Dedifferentiated amniotic fluid mesenchymal stem cell (primary cell): ENCODE results near the gene USP15.
"Not testable (repeated sequence)": the region's sequence is repeated elsewhere in the genome, so short reads cannot be mapped to it uniquely, and the experiment has no call there.

Experiments used
- DNase-seq: peaks from one replicate; pipeline ENCODE4 v3.0.0-alpha.2; 2016; ENCODE audit errors: extremely low spot score

Gene USP15

DNA sequence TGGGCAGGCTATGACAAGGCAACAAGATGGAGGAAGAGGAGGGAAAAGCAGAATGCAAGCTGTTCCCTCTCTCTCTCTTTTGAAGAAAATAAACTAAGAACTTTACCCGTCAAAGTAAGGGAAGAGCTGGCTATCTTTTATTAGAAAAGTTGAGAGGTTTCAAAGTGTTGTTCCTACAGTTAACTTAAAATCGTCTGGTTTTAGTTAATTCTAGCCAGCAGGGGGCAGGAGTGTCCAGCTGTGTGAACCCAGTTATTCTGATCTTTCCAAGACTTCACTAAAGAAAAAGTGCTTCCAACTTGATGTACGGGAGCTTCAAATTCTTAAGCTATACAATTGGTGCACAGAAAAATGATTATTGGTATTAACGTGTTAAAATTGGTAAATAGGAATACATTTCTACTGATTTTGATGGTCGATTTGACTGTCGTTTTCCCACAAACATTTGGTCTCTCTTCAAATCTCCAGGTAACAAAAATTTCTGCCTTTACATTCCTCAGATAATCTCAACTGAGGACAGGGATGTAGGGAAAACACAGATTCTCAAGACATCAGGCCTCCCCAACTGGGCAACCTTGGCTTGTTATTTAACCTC lies 178.0 kb downstream of the USP15 start:
- peak; percentile 75 for DNase-seq

DNA sequence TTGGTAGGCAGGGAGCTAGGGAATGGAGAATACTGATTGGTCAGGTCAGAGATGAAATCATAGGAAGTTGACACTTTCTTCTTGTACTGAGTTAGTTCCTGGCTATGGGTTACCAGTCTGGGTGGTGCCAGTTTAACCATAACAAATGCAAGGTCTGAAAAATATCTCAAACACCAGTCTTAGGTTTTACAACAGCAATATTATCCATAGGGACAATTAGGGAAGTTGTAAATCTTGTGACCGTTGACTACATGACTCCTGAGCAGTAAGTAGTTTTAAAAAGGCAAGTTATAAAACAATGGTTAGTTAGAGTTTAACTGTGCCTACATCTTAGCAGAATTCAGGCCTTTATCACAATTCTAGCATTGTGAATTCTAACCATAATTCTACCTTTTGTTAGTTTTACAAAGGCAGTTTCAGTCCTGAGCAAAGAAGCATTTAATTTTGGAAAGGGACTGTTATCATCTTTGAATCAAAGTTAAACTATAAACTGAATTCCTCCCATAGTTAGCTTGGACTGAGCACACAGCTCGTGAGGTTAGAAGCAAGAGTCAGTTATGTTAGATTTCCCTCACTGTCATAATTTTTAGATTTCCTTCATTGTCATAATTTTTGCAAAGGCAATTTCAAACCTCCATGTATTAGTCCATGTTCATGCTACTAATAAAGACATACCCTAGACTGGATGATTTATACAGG lies 186.7 kb downstream of the USP15 start:
- DNase-seq: no peak

DNA sequence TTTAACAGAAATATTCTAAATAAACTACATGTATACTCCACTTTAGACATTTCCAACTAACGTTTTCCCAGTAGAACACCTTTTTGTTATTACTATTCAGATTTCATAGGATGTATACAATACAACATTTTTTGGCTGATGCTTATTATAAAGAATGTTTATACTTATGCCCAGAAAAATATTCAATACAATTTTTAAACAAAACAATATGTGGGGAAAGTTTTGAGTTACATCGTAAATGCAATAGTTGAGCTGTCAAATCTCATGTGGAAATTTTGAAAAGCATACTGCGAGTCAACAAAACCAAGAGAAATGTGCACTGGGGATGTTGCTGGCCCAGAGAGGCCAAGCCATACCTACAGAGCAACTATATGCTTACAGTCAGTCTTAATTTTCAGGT lies 188.2 kb downstream of the USP15 start:
- DNase-seq: no peak

DNA sequence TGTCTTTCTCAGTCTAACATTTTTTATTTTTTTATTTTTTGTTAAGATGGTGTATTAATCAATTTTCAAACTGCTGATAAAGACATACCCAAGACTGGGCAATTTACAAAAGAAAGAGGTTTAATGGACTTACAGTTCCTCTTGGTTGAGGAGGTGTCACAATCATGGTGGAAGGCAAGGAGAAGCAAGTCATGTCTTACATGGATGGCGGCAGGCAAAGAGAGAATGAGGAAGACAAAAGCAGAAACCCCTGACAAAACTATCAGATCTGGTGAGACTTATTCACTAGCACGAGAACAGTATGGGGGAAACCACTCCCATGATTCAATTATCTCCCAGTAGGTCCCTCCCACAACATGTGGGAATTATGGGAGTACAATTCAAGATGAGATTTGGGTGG lies 195.2 kb downstream of the USP15 start:
- DNase-seq: not testable (repeated sequence)

DNA sequence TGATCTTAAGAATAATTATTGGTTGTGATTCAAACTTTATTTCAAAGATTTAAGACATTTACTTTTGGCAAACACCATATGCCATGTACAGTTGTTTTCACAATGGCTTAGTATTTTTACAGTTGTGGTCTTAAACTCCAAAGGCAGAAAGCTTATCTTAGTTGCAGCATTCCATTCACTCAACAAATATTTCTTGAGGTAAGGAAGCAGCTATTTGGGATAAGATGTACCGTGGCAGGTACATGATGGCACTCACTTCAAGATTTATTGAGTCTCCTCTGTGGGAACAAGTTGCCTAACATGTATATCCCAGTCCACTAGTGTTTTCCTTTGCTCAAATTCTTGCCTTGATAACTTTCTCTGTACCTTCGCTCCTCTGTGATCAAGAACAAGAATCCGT lies 198.4 kb downstream of the USP15 start:
- no peak for DNase-seq

DNA sequence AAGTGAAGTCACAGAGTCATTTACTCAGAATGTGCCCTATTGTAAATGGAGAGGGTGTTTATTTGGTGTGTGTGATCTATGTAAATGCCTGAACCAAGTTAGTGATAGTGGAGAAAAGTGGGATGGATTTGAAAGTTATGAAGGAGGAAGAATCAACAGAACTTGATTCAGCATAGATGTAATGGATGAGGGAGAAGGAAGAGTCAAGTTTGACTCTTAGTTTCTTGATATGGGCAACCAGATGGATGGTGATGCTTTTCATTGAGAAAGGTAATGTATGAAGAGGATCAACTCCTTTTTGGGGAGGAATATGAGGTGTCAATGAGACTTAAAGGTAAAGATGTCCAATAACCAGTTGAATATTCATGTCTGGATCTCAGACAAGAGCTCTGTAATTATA lies 199.8 kb downstream of the USP15 start:
- no peak for DNase-seq

DNA sequence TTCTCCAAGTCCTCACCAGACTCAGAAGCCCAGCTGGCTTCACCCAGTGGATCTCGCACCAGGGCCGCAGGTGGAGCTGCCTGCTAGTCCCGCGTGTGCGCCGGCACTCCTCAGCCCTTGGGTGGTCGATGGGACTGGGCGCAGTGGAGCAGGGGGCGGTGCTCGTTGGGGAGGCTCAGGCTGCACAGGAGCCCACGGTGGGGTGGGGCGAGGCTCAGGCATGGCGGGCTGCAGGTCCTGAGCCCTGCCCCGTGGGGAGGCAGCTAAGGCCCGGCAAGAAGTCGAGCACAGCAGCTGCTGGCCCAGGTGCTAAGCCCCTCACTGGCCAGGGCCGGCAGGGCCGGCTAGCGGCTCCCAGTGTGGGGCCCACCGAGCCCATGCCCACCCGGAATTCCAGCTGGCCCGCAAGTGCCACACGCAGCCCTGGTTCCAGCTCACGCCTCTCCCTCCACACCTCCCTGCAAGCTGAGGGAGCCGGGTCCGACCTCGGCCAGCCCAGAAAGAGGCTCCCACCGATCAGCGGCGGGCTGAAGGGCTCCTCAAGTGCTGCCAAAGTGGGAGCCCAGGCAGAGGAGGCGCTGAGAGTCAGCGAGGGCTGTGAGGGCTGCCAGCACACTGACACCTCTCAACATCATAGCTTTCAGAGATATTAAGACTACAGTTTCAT lies 201.1 kb downstream of the USP15 start:
- not testable (repeated sequence) for DNase-seq

DNA sequence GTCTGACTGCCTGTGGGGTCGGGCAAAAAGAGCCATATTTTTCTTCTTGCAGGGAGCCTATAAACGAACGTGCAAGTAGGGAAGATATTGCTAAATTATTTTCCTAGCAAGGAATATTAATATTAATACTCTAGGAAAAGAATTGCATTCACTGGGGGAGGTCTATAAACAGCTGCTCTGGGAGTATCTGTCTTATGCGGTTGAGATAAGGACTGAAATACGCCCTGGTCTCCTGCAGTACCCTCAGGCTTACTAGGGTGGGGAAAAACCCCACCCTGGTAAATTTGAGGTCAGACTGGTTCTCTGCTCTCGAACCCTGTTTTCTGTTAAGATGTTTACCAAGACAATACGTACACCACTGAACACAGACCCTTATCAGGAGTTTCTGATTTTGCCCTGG lies 203.0 kb downstream of the USP15 start:
- DNase-seq: not testable (repeated sequence)
